GM19468 (cell line): ENCODE results near the gene ZNF79.

ENCODE experiments used
- ATAC-seq: cut with Tn5 transposase; IDR thresholded peaks from one replicate; pipeline ENCODE4 v1.9.1; 2021; ENCODE audit warnings: mild to moderate bottlenecking, moderate library complexity, moderate number of reproducible peaks; ENCODE audit not compliant: unreplicated experiment; ENCODE audit errors: extremely low read depth

Gene ZNF79

DNA sequence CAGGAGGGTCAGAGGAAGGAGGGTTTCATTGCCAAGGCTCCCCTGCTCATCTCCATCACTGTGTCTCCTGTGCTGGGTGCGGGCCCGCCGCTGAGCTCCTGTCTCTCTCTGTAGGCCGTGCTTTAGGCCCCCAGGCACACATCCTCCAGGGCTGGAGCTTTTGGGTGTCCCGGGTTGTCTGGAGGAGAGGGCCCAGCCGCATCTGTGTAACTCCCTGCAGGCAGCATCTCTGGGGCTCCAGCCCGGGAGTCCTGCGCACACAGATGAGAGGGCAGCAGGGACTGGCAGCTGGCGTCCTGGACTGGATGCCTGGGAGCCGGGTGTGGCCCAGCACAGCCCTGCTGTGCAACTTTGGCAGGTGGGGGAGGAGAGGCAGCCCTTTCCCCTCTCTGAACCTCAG lies 67.3 kb downstream of the ZNF79 start:
- ATAC-seq: no peak

DNA sequence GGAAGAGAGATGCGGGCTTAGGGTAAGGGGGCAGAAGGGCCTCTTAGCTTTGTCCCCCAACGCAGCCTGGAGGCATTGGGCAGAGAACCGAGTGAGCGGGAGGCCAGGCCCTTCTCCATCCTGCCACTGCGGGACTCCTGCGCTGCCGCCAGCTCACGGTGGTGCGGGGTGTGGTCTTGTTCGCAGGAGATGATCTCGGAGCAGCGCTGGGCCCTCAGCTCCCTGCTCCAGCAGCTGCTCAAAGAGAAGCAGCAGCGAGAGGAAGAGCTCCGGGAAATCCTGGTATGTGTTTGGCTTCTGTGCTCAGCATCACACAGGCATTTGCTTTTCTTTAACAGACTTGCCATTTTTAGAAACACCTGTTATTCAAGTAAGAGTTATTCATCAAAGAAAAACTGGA lies 68.4 kb downstream of the ZNF79 start:
- ATAC-seq: no peak

DNA sequence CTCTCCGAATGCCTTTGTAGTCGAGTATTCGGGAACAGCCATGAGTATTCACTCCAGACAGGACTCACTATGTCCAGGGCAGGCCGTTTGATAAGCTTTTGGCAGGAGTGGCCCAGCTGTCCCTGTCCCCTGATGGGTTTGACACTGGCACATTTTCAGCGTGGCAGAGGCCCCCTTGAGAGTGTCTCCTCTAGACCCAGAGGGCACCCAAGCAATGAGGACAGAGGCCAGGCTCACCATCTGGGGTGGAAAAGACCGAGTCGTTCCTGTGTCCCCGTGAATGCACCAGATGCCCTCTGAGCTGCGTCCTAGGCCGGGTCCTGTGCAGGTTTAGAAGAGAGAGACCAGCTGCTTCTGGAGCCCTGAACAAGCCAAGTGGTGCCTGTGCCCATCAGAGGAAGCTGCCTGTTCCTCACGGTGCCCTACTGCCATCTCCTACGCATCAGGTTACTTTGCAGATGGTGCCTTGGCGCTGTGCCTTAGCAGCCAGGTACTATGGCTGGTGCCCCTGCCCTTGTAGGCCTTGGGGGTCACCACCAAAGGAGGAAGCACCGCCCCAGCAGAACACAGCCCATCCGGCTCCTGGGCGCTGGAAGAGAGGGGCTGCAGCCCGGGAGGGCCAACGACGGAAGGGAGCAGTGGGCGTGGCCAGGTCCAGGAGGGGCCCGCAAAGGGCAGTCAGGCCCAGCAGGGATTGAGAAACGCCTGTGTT lies 69.6 kb downstream of the ZNF79 start:
- no peak for ATAC-seq

DNA sequence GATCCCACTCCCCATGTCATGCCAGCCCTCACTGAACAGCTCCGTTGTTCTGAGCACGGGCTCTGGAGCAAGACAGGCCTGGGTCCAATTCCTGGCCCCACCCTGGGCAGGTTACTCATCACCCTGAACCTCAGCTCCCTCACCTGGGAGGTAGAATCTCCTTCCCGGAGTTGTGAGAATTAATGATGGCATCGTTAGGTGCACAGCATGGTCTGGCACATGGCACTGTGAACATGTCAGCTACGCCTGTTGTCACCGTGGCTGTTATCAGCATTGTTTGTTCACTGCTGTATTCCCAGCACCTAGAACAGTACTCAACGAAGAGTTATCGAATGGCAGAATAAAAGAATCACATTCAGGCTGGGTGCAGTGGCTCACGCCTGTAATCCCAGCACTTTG lies 70.1 kb downstream of the ZNF79 start:
- ATAC-seq: no peak
